ENCODE measurements around the gene FUT8.

DNA sequence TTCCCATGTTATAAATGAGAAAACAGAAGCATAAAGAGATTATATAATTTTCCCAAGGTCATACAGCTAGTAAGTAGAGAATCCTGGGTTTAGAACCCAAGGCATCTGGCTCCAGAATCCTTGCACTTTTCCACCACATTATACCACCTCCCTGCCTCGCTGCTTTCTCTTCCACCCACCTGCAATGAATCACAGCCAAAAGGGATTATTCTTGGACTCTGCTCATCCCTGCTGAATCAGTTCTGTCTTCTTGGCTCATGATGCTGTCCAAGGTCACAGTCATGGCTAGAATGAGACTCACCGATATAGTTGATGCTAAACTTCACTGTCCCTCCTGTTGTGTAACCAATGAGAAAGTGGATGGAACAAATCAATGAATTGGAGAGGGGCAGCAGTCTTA is 356.6 kb downstream of the FUT8 start:
- TF ChIP-seq RXRA (IDR thresholded peaks at IDR 0.05; ENCODE audit: borderline replicate concordance, low read depth) (no peak), GABPA (IDR thresholded peaks at IDR 0.05; ENCODE audit: low read depth) (no peak), GATA2 (CRISPR knock-in tag; IDR thresholded peaks at IDR 0.05) (no peak), EZH2phosphoT487 (IDR thresholded peaks at IDR 0.05; ENCODE audit: borderline replicate concordance, low read depth) (no peak), FOXM1 (IDR thresholded peaks at IDR 0.05; ENCODE audit: low read depth) (no peak)
- TF ChIP-seq, protein P1, sequence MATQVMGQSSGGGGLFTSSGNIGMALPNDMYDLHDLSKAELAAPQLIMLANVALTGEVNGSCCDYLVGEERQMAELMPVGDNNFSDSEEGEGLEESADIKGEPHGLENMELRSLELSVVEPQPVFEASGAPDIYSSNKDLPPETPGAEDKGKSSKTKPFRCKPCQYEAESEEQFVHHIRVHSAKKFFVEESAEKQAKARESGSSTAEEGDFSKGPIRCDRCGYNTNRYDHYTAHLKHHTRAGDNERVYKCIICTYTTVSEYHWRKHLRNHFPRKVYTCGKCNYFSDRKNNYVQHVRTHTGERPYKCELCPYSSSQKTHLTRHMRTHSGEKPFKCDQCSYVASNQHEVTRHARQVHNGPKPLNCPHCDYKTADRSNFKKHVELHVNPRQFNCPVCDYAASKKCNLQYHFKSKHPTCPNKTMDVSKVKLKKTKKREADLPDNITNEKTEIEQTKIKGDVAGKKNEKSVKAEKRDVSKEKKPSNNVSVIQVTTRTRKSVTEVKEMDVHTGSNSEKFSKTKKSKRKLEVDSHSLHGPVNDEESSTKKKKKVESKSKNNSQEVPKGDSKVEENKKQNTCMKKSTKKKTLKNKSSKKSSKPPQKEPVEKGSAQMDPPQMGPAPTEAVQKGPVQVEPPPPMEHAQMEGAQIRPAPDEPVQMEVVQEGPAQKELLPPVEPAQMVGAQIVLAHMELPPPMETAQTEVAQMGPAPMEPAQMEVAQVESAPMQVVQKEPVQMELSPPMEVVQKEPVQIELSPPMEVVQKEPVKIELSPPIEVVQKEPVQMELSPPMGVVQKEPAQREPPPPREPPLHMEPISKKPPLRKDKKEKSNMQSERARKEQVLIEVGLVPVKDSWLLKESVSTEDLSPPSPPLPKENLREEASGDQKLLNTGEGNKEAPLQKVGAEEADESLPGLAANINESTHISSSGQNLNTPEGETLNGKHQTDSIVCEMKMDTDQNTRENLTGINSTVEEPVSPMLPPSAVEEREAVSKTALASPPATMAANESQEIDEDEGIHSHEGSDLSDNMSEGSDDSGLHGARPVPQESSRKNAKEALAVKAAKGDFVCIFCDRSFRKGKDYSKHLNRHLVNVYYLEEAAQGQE (IDR thresholded peaks at IDR 0.05; ENCODE audit: low read depth, low read length) = no peak
- TF ChIP-seq, protein P2, sequence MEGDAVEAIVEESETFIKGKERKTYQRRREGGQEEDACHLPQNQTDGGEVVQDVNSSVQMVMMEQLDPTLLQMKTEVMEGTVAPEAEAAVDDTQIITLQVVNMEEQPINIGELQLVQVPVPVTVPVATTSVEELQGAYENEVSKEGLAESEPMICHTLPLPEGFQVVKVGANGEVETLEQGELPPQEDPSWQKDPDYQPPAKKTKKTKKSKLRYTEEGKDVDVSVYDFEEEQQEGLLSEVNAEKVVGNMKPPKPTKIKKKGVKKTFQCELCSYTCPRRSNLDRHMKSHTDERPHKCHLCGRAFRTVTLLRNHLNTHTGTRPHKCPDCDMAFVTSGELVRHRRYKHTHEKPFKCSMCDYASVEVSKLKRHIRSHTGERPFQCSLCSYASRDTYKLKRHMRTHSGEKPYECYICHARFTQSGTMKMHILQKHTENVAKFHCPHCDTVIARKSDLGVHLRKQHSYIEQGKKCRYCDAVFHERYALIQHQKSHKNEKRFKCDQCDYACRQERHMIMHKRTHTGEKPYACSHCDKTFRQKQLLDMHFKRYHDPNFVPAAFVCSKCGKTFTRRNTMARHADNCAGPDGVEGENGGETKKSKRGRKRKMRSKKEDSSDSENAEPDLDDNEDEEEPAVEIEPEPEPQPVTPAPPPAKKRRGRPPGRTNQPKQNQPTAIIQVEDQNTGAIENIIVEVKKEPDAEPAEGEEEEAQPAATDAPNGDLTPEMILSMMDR (IDR thresholded peaks at IDR 0.05) = no peak
- TF ChIP-seq, protein P3, sequence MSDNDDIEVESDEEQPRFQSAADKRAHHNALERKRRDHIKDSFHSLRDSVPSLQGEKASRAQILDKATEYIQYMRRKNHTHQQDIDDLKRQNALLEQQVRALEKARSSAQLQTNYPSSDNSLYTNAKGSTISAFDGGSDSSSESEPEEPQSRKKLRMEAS (IDR thresholded peaks at IDR 0.05; ENCODE audit: low read depth) = no peak
- TF ChIP-seq, protein P4, sequence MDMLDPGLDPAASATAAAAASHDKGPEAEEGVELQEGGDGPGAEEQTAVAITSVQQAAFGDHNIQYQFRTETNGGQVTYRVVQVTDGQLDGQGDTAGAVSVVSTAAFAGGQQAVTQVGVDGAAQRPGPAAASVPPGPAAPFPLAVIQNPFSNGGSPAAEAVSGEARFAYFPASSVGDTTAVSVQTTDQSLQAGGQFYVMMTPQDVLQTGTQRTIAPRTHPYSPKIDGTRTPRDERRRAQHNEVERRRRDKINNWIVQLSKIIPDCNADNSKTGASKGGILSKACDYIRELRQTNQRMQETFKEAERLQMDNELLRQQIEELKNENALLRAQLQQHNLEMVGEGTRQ (IDR thresholded peaks at IDR 0.05; ENCODE audit: borderline replicate concordance, low read depth, low read length) = no peak
